K562 (cell line): ENCODE measurements around the gene PCBD2. TPM values are rescaled to one million over a fixed set of nuclear protein-coding genes. Genes with fewer than 3 reads are reported as not detected.

Experiments used
- AFF1 ChIP-seq, 2 experiments: fragments of 450-650 bp; IDR thresholded peaks; 2 replicates each; pipeline ENCODE4 v1.6.1; 2018; ENCODE audit warnings: mild to moderate bottlenecking in 2 of 2, low read depth in 1 of 2; ENCODE audit not compliant: partially characterized antibody in 2 of 2
- BRD4 ChIP-seq: fragments of 200-600 bp; sonication (generic); IDR thresholded peaks from 2 replicates; pipeline ENCODE4 v1.6.1; 2017; ENCODE audit warnings: inconsistent platforms
- DIDO1 ChIP-seq: fragments of 450-650 bp; IDR thresholded peaks from 2 replicates; pipeline ENCODE4 v1.6.1; 2016; ENCODE audit warnings: low read depth, missing biosample characterization, missing genetic modification characterization
- FOSL1 ChIP-seq: fragments of 200-800 bp; sonication (Bioruptor generic); conservative IDR thresholded peaks from 2 replicates; pipeline ENCODE4 v1.6.1; 2016; ENCODE audit warnings: missing genetic modification characterization, missing compliant biosample characterization
- HDAC2 ChIP-seq: fragments of 450-650 bp; IDR thresholded peaks from 2 replicates; pipeline ENCODE4 v1.6.1; 2016; ENCODE audit warnings: mild to moderate bottlenecking
- NRF1 ChIP-seq, 2 experiments: fragments of 450-650 bp; IDR thresholded peaks in 1 of 2; conservative IDR thresholded peaks in 1 of 2; 2 replicates each; pipeline ENCODE4 v1.6.1; 2014; ENCODE audit warnings: mild to moderate bottlenecking in 2 of 2
- TAF1 ChIP-seq: IDR thresholded peaks from 2 replicates; pipeline ENCODE4 v1.6.1; 2011; ENCODE audit warnings: mild to moderate bottlenecking, low read length, moderate library complexity; ENCODE audit not compliant: insufficient read depth, control insufficient read depth, severe bottlenecking; ENCODE audit errors: extremely low read depth
- polyA plus RNA-seq, 8 experiments: library from polyadenylated mRNA; depleted of rRNA in 4 of 8; stranded (reverse) in 5 of 8; unstranded in 3 of 8; fragments of >200 nt; fragmentation: Nextera tagmentation in 2 of 8; fragmentation: Illumina TruSeq in 1 of 8; extraction: Ambion mirVana in 2 of 8; extraction: Trizol in 1 of 8; gene quantifications; 2 replicates each; pipeline versions ENCODE4 v1.2.1 to v1.2.3, GENCODE V29; 2011 to 2014; ENCODE audit warnings: inconsistent platforms in 1 of 8, missing spikeins in 1 of 8
- total RNA-seq, 7 experiments: library from RNA; depleted of rRNA in 6 of 7; stranded (reverse); fragments of >200 nt in 6 of 7; fragmentation: Illumina TruSeq in 2 of 7; extraction: Trizol in 2 of 7; gene quantifications; 2 replicates each; pipeline versions ENCODE4 v1.2.1 to v1.2.3, GENCODE V29; 2011 to 2021; ENCODE audit warnings: low replicate concordance in 1 of 7
- TF ChIP-seq, protein P1 (sequence below): fragments of 450-650 bp; IDR thresholded peaks from 2 replicates; pipeline ENCODE4 v1.6.1; 2014; ENCODE audit warnings: low read depth, mild to moderate bottlenecking, moderate library complexity, borderline replicate concordance

The PCBD2 gene
- total and polyA plus RNA-seq, 9 of the 15 experiments (the other 6 are each of a cell fraction or from before 2014, with no cell fraction given), result 5.2 to 13.8 (median 7.8) TPM

- TF ChIP-seq AFF1 (IDR thresholded peaks at IDR 0.05; ENCODE audit: low read depth in 1 of 2, partially characterized antibody in 2 of 2) (no peak), HDAC2 (no peak), BRD4 (0 out of 2 replicates have a peak, but pooled peaks have one; percentile 70), FOSL1 (peak; percentile 66), NRF1 (conservative IDR thresholded peaks at IDR 0.05 in 1 of 2, IDR thresholded peaks at IDR 0.05 in 1 of 2) (no peak), DIDO1 (tag) (no peak), TAF1 (peak; percentile 4)
- TF ChIP-seq, protein P1, sequence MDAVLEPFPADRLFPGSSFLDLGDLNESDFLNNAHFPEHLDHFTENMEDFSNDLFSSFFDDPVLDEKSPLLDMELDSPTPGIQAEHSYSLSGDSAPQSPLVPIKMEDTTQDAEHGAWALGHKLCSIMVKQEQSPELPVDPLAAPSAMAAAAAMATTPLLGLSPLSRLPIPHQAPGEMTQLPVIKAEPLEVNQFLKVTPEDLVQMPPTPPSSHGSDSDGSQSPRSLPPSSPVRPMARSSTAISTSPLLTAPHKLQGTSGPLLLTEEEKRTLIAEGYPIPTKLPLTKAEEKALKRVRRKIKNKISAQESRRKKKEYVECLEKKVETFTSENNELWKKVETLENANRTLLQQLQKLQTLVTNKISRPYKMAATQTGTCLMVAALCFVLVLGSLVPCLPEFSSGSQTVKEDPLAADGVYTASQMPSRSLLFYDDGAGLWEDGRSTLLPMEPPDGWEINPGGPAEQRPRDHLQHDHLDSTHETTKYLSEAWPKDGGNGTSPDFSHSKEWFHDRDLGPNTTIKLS, result peak; percentile 66
Observed at GRCh38 chr5:134874831-134875655, 29.9 kb upstream of the PCBD2 start (continued).
